Activated CD4-positive, alpha-beta T cell treated with anti-CD3 and anti-CD28 coated beads for 36 hours (primary cell): ENCODE data around the gene S100A5. TPM values are rescaled to one million over a fixed set of nuclear protein-coding genes. Genes with fewer than 3 reads are reported as not detected.

Source experiments
- ATAC-seq: fragments of 200-7000 bp; cut with Tn5 transposase; one replicate; pipeline ENCODE4 v1.10.0; 2021; ENCODE audit warnings: mild to moderate bottlenecking, moderate library complexity
- CTCF ChIA-PET: fragments of 350-600 bp; sonication (Branson Sonifier 250); formaldehyde crosslinking; loops from one replicate; lab custom pipeline; 2021; ENCODE audit warnings: antibody characterized with exemption; lab: Charles Lee
- POLR2A ChIA-PET: fragments of 350-600 bp; sonication (Branson Sonifier 250); formaldehyde crosslinking; loops from one replicate; lab custom pipeline; 2021; ENCODE audit warnings: antibody characterized with exemption, inconsistent platforms; lab: Charles Lee
- DNase-seq: peaks from one replicate; pipeline ENCODE4 v3.0.0-alpha.2; 2020
- H3K27ac Mint-ChIP-seq: one replicate; pipeline ENCODE4 v1.8.0; 2021; ENCODE audit warnings: mixed read lengths
- H3K27me3 Mint-ChIP-seq: one replicate; pipeline ENCODE4 v1.8.0; 2021; ENCODE audit warnings: mixed read lengths
- H3K36me3 Mint-ChIP-seq: one replicate; pipeline ENCODE4 v1.8.0; 2021; ENCODE audit warnings: low read depth, mixed read lengths
- H3K4me1 Mint-ChIP-seq: one replicate; pipeline ENCODE4 v1.8.0; 2021; ENCODE audit warnings: mixed read lengths
- H3K4me3 Mint-ChIP-seq: one replicate; pipeline ENCODE4 v1.8.0; 2021; ENCODE audit warnings: mild to moderate bottlenecking, moderate library complexity, mixed read lengths
- H3K9me3 Mint-ChIP-seq: one replicate; pipeline ENCODE4 v1.8.0; 2021; ENCODE audit warnings: low read depth, mixed read lengths
- intact Hi-C, 2 experiments: fragments of 100-400 bp; cut with DNase I in 1 of 2; cut with micrococcal nuclease in 1 of 2; formaldehyde crosslinking; loops; one replicate each; pipeline versions ENCODE4 v1.14.2 to v1.15.1; 2022 to 2024; cut with DNase I, micrococcal nuclease
- total RNA-seq, 2 experiments: library from RNA; stranded (reverse); gene quantifications; one replicate each; pipeline ENCODE4 v1.2.3, GENCODE V29; 2021

Gene S100A5
- total RNA-seq, 2 experiments from 2014 or later: 2.4 to 3.4 TPM

DNA sequence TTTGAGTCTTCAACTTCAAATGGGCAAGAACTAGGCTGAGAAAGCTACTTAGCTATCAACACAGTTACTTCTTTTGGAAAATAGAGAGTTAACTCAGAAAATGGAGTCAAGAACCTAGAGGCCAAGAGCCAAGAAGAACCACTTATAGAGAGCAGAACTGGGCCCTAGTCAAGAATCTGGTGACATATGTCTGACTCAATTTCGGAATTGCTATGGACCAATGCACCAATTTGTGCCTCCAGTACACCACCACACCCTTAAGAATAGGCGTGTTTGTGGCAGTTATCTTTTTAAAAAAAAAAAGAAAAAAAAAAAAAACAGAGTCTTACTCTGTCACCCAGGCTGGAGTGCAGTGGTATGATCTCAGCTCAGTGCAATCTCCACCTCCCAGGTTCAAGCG lies 17.1 kb upstream of the S100A5 start:
- no peak overlapping the region for H3K4me3 Mint-ChIP-seq
- CTCF ChIA-PET: interaction anchor here (1.4 to 1.9 kb wide), 2 partner anchors 13 to 14 kb away, joined by 4 to 6 read pairs; no protein-coding TSS in a partner anchor
- H3K9me3 Mint-ChIP-seq: no peaks in the 10 kb centered on the region
- ATAC-seq: no peak
- no peak overlapping the region for H3K27ac Mint-ChIP-seq
- no peak for DNase-seq
- H3K27me3 Mint-ChIP-seq: no peaks in the 10 kb centered on the region
- H3K36me3 Mint-ChIP-seq: no peaks in the 10 kb centered on the region
- intact Hi-C loops: no loop called here
- no peaks in the 10 kb centered on the region for H3K4me1 Mint-ChIP-seq
- POLR2A ChIA-PET: interaction anchor here (0.8 kb wide), 1 partner anchor 10 kb away, joined by 4 read pairs; no protein-coding TSS in a partner anchor

DNA sequence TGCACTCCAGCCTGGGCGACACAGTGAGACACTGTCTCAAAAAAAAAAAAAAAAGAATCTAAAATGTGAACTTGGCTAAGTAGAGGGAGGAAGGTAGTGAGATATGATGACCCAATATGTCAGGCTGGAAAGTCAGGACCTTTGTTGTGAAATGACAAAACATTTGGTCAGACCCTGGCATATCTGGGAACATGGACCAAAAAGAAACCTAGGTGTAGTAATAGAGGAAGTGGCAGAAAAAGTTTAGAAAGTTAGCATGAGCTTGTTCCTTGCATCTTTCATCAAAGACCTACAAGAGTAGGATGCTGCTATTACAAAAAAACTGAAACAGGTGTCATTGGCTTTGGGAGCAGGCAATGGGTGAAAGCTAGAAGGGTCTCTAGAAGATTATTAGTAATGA lies 15.6 kb upstream of the S100A5 start:
- CTCF ChIA-PET: interaction anchor here (0.5 to 1.9 kb wide), 3 partner anchors 12 to 228 kb away, joined by 3 to 4 read pairs (median 3); partner anchors contain the start of gene S100A5
- H3K36me3 Mint-ChIP-seq: no peaks in the 10 kb centered on the region
- no peak overlapping the region for H3K27ac Mint-ChIP-seq
- no peak overlapping the region for H3K4me3 Mint-ChIP-seq
- no peaks in the 10 kb centered on the region for H3K4me1 Mint-ChIP-seq
- DNase-seq (no peak), ATAC-seq (no peak)
- H3K9me3 Mint-ChIP-seq: no peaks in the 10 kb centered on the region
- POLR2A ChIA-PET: no interaction called here
- intact Hi-C loops: no loop called here
- H3K27me3 Mint-ChIP-seq: no peaks in the 10 kb centered on the region

DNA sequence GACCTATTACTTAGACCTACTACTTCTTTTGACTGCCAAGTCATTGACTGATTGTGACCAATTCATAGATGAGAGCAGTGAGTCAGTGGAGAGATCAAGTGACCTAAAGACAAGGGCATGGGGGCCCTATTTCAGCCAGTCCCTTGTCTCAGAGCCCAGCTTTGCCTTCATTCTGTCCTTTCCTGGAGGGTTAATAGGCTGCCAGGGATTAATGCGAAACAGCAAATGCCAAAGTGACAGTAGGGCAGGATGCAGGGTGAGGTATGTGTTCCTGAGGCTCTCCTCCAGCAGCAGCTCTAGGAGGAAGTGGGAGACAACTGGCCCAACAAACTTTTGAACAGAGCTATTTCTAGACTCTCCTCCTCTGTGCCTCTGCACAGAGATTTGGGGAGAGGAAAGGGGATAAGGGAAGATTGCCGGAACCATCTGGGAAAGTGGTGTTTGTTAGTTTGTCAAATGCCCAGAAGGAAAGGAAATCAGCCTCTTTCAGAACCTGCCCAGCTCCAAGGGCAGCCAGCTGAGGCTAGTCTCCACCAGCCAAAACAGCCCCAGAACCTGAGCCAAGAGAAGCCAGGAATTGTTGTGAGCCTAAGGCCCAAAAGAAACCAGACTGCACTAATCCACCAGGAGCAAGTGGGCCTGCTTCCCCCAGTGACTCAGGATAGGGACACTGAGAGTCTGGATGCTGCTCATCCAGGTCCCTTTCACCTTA lies 13.3 kb upstream of the S100A5 start:
- POLR2A ChIA-PET: no interaction called here
- CTCF ChIA-PET: interaction anchor here (0.6 to 1.7 kb wide), 3 partner anchors 18 to 1820 kb away, joined by 3 to 4 read pairs (median 4); no protein-coding TSS in a partner anchor
- Mint-ChIP-seq H3K27me3 (no peaks in the 10 kb centered on the region), H3K27ac (no peak overlapping the region), H3K36me3 (no peaks in the 10 kb centered on the region), H3K4me1 (peaks cover under 1% of the 10 kb centered on the region), H3K4me3 (no peak overlapping the region), H3K9me3 (no peaks in the 10 kb centered on the region)
- DNase-seq: no peak
- intact Hi-C loops: no loop called here
- ATAC-seq: peak; percentile 30

DNA sequence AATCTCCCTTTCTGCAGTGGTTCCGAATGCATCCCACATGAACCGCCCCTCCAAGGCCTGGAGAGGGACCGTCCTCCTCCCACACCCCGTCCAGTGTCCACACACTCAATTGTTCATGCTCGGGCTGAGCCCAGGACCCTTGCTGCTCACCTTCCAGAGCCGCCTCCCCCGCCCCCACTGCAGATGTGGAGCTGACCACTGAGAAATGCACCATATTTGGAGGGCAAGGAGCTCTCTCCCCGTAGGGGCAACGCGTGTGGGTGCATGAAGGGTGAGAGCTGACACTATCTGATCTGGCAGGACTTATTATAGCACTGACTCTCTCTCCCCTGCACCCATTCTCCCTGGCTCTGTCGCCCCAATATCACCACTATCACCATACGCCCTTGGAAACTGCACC lies 12.4 kb upstream of the S100A5 start:
- intact Hi-C loops: no loop called here
- ChIA-PET CTCF (interaction anchor here (0.6 to 1.4 kb wide), 4 partner anchors 8 to 1819 kb away, joined by 3 to 4 read pairs (median 3); no protein-coding TSS in a partner anchor), POLR2A (no interaction called here)
- no peak overlapping the region for H3K4me3 Mint-ChIP-seq
- no peaks in the 10 kb centered on the region for H3K36me3 Mint-ChIP-seq
- no peaks in the 10 kb centered on the region for H3K27me3 Mint-ChIP-seq
- DNase-seq (no peak), ATAC-seq (no peak)
- H3K4me1 Mint-ChIP-seq: peaks cover 7% of the 10 kb centered on the region
- H3K9me3 Mint-ChIP-seq: no peaks in the 10 kb centered on the region
- H3K27ac Mint-ChIP-seq: no peak overlapping the region

GRCh38 chr1:153552335-153552734 lies 11.6 kb upstream of the S100A5 start:
- intact Hi-C loops: no loop called here
- ChIA-PET CTCF (interaction anchor here (0.8 to 1.4 kb wide), 3 partner anchors 9 to 16 kb away, joined by 3 to 4 read pairs (median 3); no protein-coding TSS in a partner anchor), POLR2A (interaction anchor here (0.6 kb wide), 1 partner anchor 91 kb away, joined by 3 read pairs; no protein-coding TSS in a partner anchor)
- Mint-ChIP-seq H3K4me1 (peaks cover 7% of the 10 kb centered on the region), H3K27ac (no peak overlapping the region), H3K9me3 (no peaks in the 10 kb centered on the region), H3K36me3 (no peaks in the 10 kb centered on the region), H3K4me3 (no peak overlapping the region), H3K27me3 (no peaks in the 10 kb centered on the region)
- no peak for ATAC-seq
- DNase-seq: no peak

DNA sequence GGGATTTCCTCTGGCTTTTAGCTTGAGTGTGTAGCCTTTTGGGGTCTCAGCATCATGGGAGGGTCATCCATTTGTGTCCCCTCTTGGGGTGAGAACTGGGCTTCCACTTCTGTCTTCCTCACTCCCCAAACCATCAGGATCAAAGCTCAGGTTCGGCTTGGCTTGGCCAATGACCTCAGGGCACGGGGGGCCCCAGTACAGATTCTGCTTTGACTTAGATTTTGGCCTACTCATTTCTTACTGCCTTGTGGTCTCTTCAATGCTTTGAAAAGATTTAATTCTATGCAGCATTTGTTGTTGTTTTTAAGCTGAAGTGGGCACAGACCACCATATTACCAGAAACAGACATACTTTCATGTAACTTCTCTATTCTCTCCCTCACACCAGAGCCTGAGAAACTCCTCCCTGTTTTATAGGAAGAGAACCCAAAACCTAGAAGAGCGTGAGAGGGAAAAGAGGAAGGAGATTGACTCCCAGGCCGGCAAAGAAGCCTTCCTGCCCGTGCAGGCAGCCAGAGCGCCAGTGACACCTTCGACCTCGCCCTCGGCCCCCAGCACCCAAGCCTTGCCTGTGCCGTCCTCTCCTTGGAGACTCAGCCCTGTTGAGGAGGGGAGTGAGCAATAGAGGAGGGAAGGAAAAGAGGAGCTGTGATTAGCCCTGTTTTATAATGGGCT lies 10.2 kb upstream of the S100A5 start:
- no peak for DNase-seq
- Mint-ChIP-seq H3K27ac (no peak overlapping the region), H3K27me3 (no peaks in the 10 kb centered on the region), H3K9me3 (no peaks in the 10 kb centered on the region), H3K4me1 (peaks cover 14% of the 10 kb centered on the region), H3K36me3 (no peaks in the 10 kb centered on the region), H3K4me3 (no peak overlapping the region)
- ATAC-seq: no peak
- CTCF ChIA-PET: interaction anchor here (0.6 to 1.7 kb wide), 8 partner anchors 10 to 246 kb away, joined by 3 to 10 read pairs (median 4); partner anchors contain the start of gene S100A2
- intact Hi-C loops: no loop called here
- POLR2A ChIA-PET: interaction anchor here (0.6 kb wide), 2 partner anchors 10 to 343 kb away, joined by 3 to 8 read pairs; no protein-coding TSS in a partner anchor

DNA sequence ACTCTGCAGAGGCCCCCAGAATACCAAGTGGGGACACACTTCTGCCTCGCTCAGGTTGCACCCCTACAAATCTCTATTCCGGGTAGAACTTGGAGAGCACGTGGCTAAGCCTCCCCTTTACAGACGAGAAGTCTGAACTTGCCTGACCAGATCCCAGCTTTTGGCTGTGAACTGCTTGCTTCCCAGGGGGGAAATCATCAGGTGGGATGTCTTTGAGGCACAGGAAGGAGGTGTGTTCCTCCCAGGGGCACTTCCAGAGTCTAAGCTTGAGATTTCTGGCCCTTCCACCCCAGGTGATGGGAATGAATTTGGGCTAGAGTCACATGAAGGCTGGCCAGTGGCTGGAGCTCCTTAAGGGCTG lies 9.6 kb upstream of the S100A5 start:
- ATAC-seq (no peak), DNase-seq (no peak)
- Mint-ChIP-seq H3K36me3 (no peaks in the 10 kb centered on the region), H3K27ac (peak overlapping the region; percentile 38), H3K4me1 (peaks cover 20% of the 10 kb centered on the region), H3K4me3 (no peak overlapping the region), H3K27me3 (no peaks in the 10 kb centered on the region), H3K9me3 (no peaks in the 10 kb centered on the region)
- intact Hi-C loops: no loop called here
- POLR2A ChIA-PET: interaction anchor here (0.6 to 1.6 kb wide), 3 partner anchors 9 to 344 kb away, joined by 3 to 8 read pairs (median 3); no protein-coding TSS in a partner anchor
- CTCF ChIA-PET: interaction anchor here (0.6 to 1.7 kb wide), 8 partner anchors 9 to 88 kb away, joined by 3 to 10 read pairs (median 4); partner anchors contain the start of gene S100A2

GRCh38 chr1:153549741-153550397 lies 9.1 kb upstream of the S100A5 start:
- intact Hi-C loops: loop anchor here in 1 of 2 experiments (5.0 kb wide), 1 partner anchor 1057 kb away; the partner anchor contains the start of gene ADAR
- DNase-seq (no peak), ATAC-seq (no peak)
- no peaks in the 10 kb centered on the region for H3K9me3 Mint-ChIP-seq
- H3K36me3 Mint-ChIP-seq: peaks cover 1% of the 10 kb centered on the region
- H3K4me3 Mint-ChIP-seq: no peak overlapping the region
- ChIA-PET CTCF (interaction anchor here (0.8 to 1.7 kb wide), 4 partner anchors 16 to 40 kb away, joined by 3 to 10 read pairs (median 4); partner anchors contain the start of gene S100A2), POLR2A (interaction anchor here (0.6 to 1.6 kb wide), 2 partner anchors 16 to 344 kb away, joined by 3 to 8 read pairs; no protein-coding TSS in a partner anchor)
- peak overlapping the region; percentile 38 for H3K27ac Mint-ChIP-seq
- H3K27me3 Mint-ChIP-seq: no peaks in the 10 kb centered on the region
- peaks cover 25% of the 10 kb centered on the region for H3K4me1 Mint-ChIP-seq

DNA sequence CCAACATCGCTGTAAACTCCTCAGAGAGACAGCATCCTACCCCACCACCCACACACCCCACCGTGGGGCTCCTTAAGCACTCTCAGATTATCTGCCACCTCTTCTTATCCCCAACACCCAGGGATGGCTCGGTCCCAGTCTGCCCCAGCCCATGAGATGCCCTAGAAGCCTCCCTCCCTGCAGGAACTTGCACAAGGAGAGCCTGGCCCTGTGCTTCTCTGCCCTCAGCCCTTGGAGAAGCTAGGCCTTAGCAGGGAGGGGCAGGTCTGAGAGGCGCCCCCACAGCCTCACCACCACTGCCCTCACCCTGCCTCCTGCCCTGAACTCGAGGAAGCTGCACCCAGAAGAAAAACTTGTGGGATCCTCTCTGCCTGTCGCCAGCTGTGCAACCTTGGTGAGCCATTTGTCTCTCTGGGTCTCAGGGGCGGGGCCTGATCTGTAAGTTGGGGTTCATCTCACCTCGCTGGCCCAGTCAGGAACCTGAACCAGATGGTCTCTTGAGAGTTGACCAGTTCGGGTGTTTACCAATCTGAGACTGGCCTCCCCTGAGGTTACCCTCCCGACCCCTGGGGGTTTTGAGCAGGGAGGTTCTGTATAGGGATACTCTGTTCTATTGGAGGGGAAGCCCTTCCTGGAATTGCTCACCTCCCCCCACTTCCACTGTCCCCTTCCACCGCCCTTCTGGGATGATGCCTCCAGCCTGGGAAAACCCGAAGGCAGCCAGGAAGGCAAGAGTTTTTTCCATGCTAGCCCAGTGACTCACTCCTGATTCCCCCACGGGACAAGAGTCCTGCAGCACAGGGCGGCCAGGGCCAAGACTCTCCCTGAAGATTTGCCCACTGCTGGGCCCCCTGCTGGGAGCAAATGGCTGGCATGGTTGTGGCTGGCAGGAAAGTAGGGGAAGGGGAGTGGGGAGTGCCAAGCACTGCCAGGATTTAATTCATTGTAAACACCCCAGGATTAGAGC lies 8.3 kb upstream of the S100A5 start, which contains the start of gene S100A3:
S100A3 (minus strand) TSS at position 537 of the 967 bp plus-strand sequence. CDS start 773 bp downstream, outside the sequence.
- POLR2A ChIA-PET: interaction anchor here (1.6 kb wide), 1 partner anchor 17 kb away, joined by 3 read pairs; no protein-coding TSS in a partner anchor

More for the DNA sequence above, 8.3 kb upstream of the S100A5 start, which contains the start of gene S100A3:
- Mint-ChIP-seq H3K4me3 (no peak within 1 kb of the TSS), H3K36me3 (peaks cover 8% of the 10 kb centered on the region), H3K27me3 (no peaks in the 10 kb centered on the region), H3K4me1 (peaks cover 34% of the 10 kb centered on the region), H3K27ac (peak within 1 kb of the TSS; percentile 38), H3K9me3 (no peaks in the 10 kb centered on the region)
- DNase-seq (no peak), ATAC-seq (no peak)
- CTCF ChIA-PET: interaction anchor here (1.6 kb wide), 1 partner anchor 39 kb away, joined by 4 read pairs; no protein-coding TSS in a partner anchor
- intact Hi-C loops: loop anchor here in 1 of 2 experiments (5.0 kb wide), 1 partner anchor 1058 kb away; the partner anchor contains the start of gene ADAR
